Gastroesophageal sphincter (tissue), 3 donors: ENCODE measurements around the gene IFNL1.

Experiments used
- CTCF ChIP-seq, 4 experiments: fragments of 200-600 bp in 2 of 4; fragments of 450-650 bp in 2 of 4; sonication (generic) in 1 of 4; IDR thresholded peaks; one replicate each; pipeline ENCODE4 v1.5.1; 2017 to 2019; ENCODE audit warnings: antibody characterized with exemption in 4 of 4, mild to moderate bottlenecking in 2 of 4, moderate library complexity in 2 of 4
- POLR2A ChIP-seq, 2 donors: fragments of 450-650 bp; IDR thresholded peaks; one replicate each; pipeline ENCODE4 v1.6.1; 2017; ENCODE audit warnings: antibody characterized with exemption in 2 of 2, mild to moderate bottlenecking in 2 of 2, moderate library complexity in 1 of 2

GRCh38 chr19:39325778-39326665 is 29.8 kb downstream of the IFNL1 start:
- TF ChIP-seq POLR2A (IDR thresholded peaks at IDR 0.05) (no peak), CTCF (IDR thresholded peaks at IDR 0.05) (no peak)
